GM18907 (cell line): ENCODE measurements around the gene ENTPD1.
"Not testable (repeated sequence)": the region's sequence is repeated elsewhere in the genome, so short reads cannot be mapped to it uniquely, and the experiment has no call there.

Source experiments
- ATAC-seq: cut with Tn5 transposase; IDR thresholded peaks from one replicate; pipeline ENCODE4 v1.9.1; 2021; ENCODE audit warnings: mild to moderate bottlenecking, moderate library complexity; ENCODE audit not compliant: unreplicated experiment

The ENTPD1 gene

GRCh38 chr10:95756809-95757684 lies 1.1 kb downstream of the ENTPD1 start:
- no peak for ATAC-seq

GRCh38 chr10:95758351-95759025 lies 2.5 kb downstream of the ENTPD1 start:
- ATAC-seq = peak; percentile 60

- ATAC-seq = no peak
Observed at GRCh38 chr10:95759233-95759826, 3.4 kb downstream of the ENTPD1 start.

- no peak for ATAC-seq
Observed at GRCh38 chr10:95761939-95762492, 6.1 kb downstream of the ENTPD1 start.

GRCh38 chr10:95767884-95768556 lies 12.1 kb downstream of the ENTPD1 start:
- ATAC-seq = peak; percentile 69

GRCh38 chr10:95770084-95770720 lies 14.2 kb downstream of the ENTPD1 start:
- no peak for ATAC-seq

- not testable (repeated sequence) for ATAC-seq
Observed at GRCh38 chr10:95773454-95773853, 17.5 kb downstream of the ENTPD1 start.

GRCh38 chr10:95777638-95778037 lies 21.7 kb downstream of the ENTPD1 start:
- not testable (repeated sequence) for ATAC-seq

GRCh38 chr10:95782318-95782717 lies 26.4 kb downstream of the ENTPD1 start:
- no peak for ATAC-seq

GRCh38 chr10:95783741-95784140 lies 27.8 kb downstream of the ENTPD1 start:
- peak; percentile 51 for ATAC-seq

GRCh38 chr10:95784279-95784913 lies 28.4 kb downstream of the ENTPD1 start:
- ATAC-seq = peak; percentile 14

GRCh38 chr10:95785317-95785716 lies 29.4 kb downstream of the ENTPD1 start:
- ATAC-seq = no peak

GRCh38 chr10:95785942-95786669 lies 30.1 kb downstream of the ENTPD1 start:
- no peak for ATAC-seq

GRCh38 chr10:95787447-95787846 lies 31.5 kb downstream of the ENTPD1 start:
- no peak for ATAC-seq

- no peak for ATAC-seq
Observed at GRCh38 chr10:95788830-95789229, 32.9 kb downstream of the ENTPD1 start.

- no peak for ATAC-seq
Observed at GRCh38 chr10:95789902-95790301, 33.9 kb downstream of the ENTPD1 start.

- ATAC-seq = peak; percentile 43
Observed at GRCh38 chr10:95790982-95791381, 35.0 kb downstream of the ENTPD1 start.

GRCh38 chr10:95791425-95791979 lies 35.5 kb downstream of the ENTPD1 start:
- peak; percentile 35 for ATAC-seq

GRCh38 chr10:95792211-95792780 lies 36.3 kb downstream of the ENTPD1 start:
- no peak for ATAC-seq
